ENCODE results near the gene PLA2R1.

- TF ChIP-seq, protein P1, sequence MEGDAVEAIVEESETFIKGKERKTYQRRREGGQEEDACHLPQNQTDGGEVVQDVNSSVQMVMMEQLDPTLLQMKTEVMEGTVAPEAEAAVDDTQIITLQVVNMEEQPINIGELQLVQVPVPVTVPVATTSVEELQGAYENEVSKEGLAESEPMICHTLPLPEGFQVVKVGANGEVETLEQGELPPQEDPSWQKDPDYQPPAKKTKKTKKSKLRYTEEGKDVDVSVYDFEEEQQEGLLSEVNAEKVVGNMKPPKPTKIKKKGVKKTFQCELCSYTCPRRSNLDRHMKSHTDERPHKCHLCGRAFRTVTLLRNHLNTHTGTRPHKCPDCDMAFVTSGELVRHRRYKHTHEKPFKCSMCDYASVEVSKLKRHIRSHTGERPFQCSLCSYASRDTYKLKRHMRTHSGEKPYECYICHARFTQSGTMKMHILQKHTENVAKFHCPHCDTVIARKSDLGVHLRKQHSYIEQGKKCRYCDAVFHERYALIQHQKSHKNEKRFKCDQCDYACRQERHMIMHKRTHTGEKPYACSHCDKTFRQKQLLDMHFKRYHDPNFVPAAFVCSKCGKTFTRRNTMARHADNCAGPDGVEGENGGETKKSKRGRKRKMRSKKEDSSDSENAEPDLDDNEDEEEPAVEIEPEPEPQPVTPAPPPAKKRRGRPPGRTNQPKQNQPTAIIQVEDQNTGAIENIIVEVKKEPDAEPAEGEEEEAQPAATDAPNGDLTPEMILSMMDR (IDR thresholded peaks at IDR 0.05), result no peak
- no peak for TF ChIP-seq POLR2A (IDR thresholded peaks at IDR 0.05)
Measured at GRCh38 chr2:160091381-160091780, 29.0 kb upstream of the PLA2R1 start.

Data from lower leg skin (tissue), 3 donors.